ENCODE data around the gene CD99.

Gene CD99

GRCh38 chrX:2714551-2714950 lies 23.5 kb downstream of the CD99 start:
- H3K4me1 ChIP-seq (ENCODE audit: insufficient read depth, low read length, severe bottlenecking), result peaks cover 55% of the 10 kb centered on the region
- H3K9ac ChIP-seq (ENCODE audit: low read length), result peak overlapping the region; percentile 4; the same call in 1 of the 2 replicates
- no peaks in the 10 kb centered on the region for H3K27me3 ChIP-seq (ENCODE audit: insufficient read depth, low read length)
- no peaks in the 10 kb centered on the region for H4K20me1 ChIP-seq (ENCODE audit: insufficient read depth, low read length)
- no peak overlapping the region; the same call in 1 of the 2 replicates for H3K4me2 ChIP-seq (ENCODE audit: low read length)
- no peaks in the 10 kb centered on the region for H3K79me2 ChIP-seq (ENCODE audit: insufficient read depth, low read length)
- H3F3A ChIP-seq (ENCODE audit: insufficient read depth, low read length), result no peaks in the 10 kb centered on the region
- 0 out of 2 replicates have a peak, but pooled peaks cover under 1% of the 10 kb centered on the region for H3K9me3 ChIP-seq (ENCODE audit: low read length)
- H3K9me2 ChIP-seq (ENCODE audit: low read depth, low read length), result no peaks in the 10 kb centered on the region
- H2AFZ ChIP-seq (ENCODE audit: low read length), result no peak overlapping the region
- peak overlapping the region; percentile 55 for H3K27ac ChIP-seq (ENCODE audit: low read depth, low read length, poor library complexity, severe bottlenecking)
- peaks cover 24% of the 10 kb centered on the region; the same call in 1 of the 2 replicates for H3K36me3 ChIP-seq (ENCODE audit: insufficient read depth, low read length)
- H3K4me3 ChIP-seq (ENCODE audit: low read depth, low read length, poor library complexity, severe bottlenecking), result no peak overlapping the region
- TF ChIP-seq EZH2 (IDR thresholded peaks at IDR 0.05; ENCODE audit: borderline replicate concordance, low read length), result no peak
- no peak for TF ChIP-seq CTCF (IDR thresholded peaks at IDR 0.05; ENCODE audit: low read length)

DNA sequence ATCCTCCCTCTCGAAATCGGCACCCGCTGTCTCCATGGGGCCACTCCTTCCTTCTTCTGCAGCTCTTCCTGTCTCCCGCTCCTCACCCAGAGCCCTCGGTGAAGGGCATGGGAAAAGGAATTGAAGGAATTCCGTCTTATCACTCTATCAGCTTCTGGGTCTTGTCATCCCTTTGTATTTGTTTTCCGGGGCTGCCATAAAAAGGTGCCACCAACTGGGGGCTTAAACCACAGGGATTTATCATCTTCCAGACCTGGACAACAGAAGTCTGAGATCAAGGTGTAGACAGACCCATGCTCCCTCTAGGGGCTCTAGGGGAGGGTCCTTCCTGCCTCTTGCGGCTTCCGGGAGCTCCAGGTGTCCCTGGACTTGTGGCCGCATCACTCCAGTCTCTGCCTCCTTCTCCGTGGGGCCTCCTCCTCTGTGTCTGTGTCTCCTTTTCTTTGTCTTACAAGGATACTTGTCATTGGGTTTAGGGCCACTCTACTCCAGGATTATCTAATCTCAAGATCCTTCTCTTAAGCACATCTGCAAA lies 24.0 kb downstream of the CD99 start:
- peak overlapping the region; percentile 4; the same call in 1 of the 2 replicates for H3K9ac ChIP-seq (ENCODE audit: low read length)
- peak overlapping the region; percentile 55 for H3K27ac ChIP-seq (ENCODE audit: low read depth, low read length, poor library complexity, severe bottlenecking)
- H3K4me2 ChIP-seq (ENCODE audit: low read length), result no peak overlapping the region
- no peak overlapping the region for H3K4me3 ChIP-seq (ENCODE audit: low read depth, low read length, poor library complexity, severe bottlenecking)
- H3K36me3 ChIP-seq (ENCODE audit: insufficient read depth, low read length), result peaks cover 30% of the 10 kb centered on the region; the same call in 1 of the 2 replicates
- H3K9me3 ChIP-seq (ENCODE audit: low read length), result 0 out of 2 replicates have a peak, but pooled peaks cover 3% of the 10 kb centered on the region
- H4K20me1 ChIP-seq (ENCODE audit: insufficient read depth, low read length), result no peaks in the 10 kb centered on the region
- H3F3A ChIP-seq (ENCODE audit: insufficient read depth, low read length), result no peaks in the 10 kb centered on the region
- no peaks in the 10 kb centered on the region for H3K9me2 ChIP-seq (ENCODE audit: low read depth, low read length)
- H3K79me2 ChIP-seq (ENCODE audit: insufficient read depth, low read length), result no peaks in the 10 kb centered on the region
- no peak overlapping the region for H2AFZ ChIP-seq (ENCODE audit: low read length)
- no peaks in the 10 kb centered on the region for H3K27me3 ChIP-seq (ENCODE audit: insufficient read depth, low read length)
- peaks cover 53% of the 10 kb centered on the region for H3K4me1 ChIP-seq (ENCODE audit: insufficient read depth, low read length, severe bottlenecking)
- TF ChIP-seq CTCF (IDR thresholded peaks at IDR 0.05; ENCODE audit: low read length), result no peak

GRCh38 chrX:2717312-2717711 lies 26.2 kb downstream of the CD99 start:
- H3K9me3 ChIP-seq (ENCODE audit: low read length), result 0 out of 2 replicates have a peak, but pooled peaks cover 3% of the 10 kb centered on the region
- TF ChIP-seq CTCF (IDR thresholded peaks at IDR 0.05; ENCODE audit: low read length) (no peak), EZH2 (IDR thresholded peaks at IDR 0.05; ENCODE audit: borderline replicate concordance, low read length) (no peak)
- no peaks in the 10 kb centered on the region for H3K79me2 ChIP-seq (ENCODE audit: insufficient read depth, low read length)
- H3K4me3 ChIP-seq (ENCODE audit: low read depth, low read length, poor library complexity, severe bottlenecking), result no peak overlapping the region
- peaks cover 39% of the 10 kb centered on the region for H3K36me3 ChIP-seq (ENCODE audit: insufficient read depth, low read length)
- H3K4me2 ChIP-seq (ENCODE audit: low read length), result no peak overlapping the region
- H3K9me2 ChIP-seq (ENCODE audit: low read depth, low read length), result no peaks in the 10 kb centered on the region
- H3K27ac ChIP-seq (ENCODE audit: low read depth, low read length, poor library complexity, severe bottlenecking), result no peak overlapping the region
- no peaks in the 10 kb centered on the region for H3K27me3 ChIP-seq (ENCODE audit: insufficient read depth, low read length)
- H3K9ac ChIP-seq (ENCODE audit: low read length), result no peak overlapping the region
- peaks cover 47% of the 10 kb centered on the region for H3K4me1 ChIP-seq (ENCODE audit: insufficient read depth, low read length, severe bottlenecking)
- H2AFZ ChIP-seq (ENCODE audit: low read length), result no peak overlapping the region
- no peaks in the 10 kb centered on the region for H3F3A ChIP-seq (ENCODE audit: insufficient read depth, low read length)
- H4K20me1 ChIP-seq (ENCODE audit: insufficient read depth, low read length), result no peaks in the 10 kb centered on the region
